Calu3 (cell line): Measurements from ENCODE around the gene OR8K3. TPM values are rescaled to one million over a fixed set of nuclear protein-coding genes. Genes with fewer than 3 reads are reported as not detected.

Experiments
- BruUV-seq: library from RNA; stranded (reverse); fragments of 400-500 nt; replicated peaks from 2 replicates; lab custom pipeline; 2021; lab: Mats Ljungman, UMichigan
- CTCF ChIA-PET: fragments of 300-600 bp; sonication (Branson Sonifier 250); formaldehyde crosslinking; loops from one replicate; lab custom pipeline; 2022; ENCODE audit warnings: antibody characterized with exemption; lab: Charles Lee
- DNase-seq: peaks from one replicate; pipeline ENCODE4 v3.0.0; 2022
- H3K27ac Mint-ChIP-seq: one replicate; pipeline ENCODE4 v1.8.0; 2022; ENCODE audit warnings: mixed read lengths; ENCODE audit not compliant: unreplicated experiment
- H3K27me3 Mint-ChIP-seq: one replicate; pipeline ENCODE4 v1.8.0; 2022; ENCODE audit warnings: mixed read lengths; ENCODE audit not compliant: unreplicated experiment
- H3K36me3 Mint-ChIP-seq: one replicate; pipeline ENCODE4 v1.8.0; 2022; ENCODE audit warnings: mild to moderate bottlenecking, moderate library complexity, mixed read lengths; ENCODE audit not compliant: insufficient read depth, unreplicated experiment
- H3K4me1 Mint-ChIP-seq: one replicate; pipeline ENCODE4 v1.8.0; 2022; ENCODE audit warnings: mild to moderate bottlenecking, low read depth, mixed read lengths; ENCODE audit not compliant: unreplicated experiment
- H3K4me3 Mint-ChIP-seq: one replicate; pipeline ENCODE4 v1.8.0; 2022; ENCODE audit warnings: mild to moderate bottlenecking, low read depth, moderate library complexity, mixed read lengths; ENCODE audit not compliant: unreplicated experiment
- H3K9me3 Mint-ChIP-seq: one replicate; pipeline ENCODE4 v1.8.0; 2022; ENCODE audit warnings: low read depth, mixed read lengths; ENCODE audit not compliant: unreplicated experiment
- intact Hi-C: fragments of 100-400 bp; cut with micrococcal nuclease; formaldehyde crosslinking; loops from one replicate; pipeline ENCODE4 v1.10.0; 2022; ENCODE audit not compliant: unreplicated experiment
- total RNA-seq: library from RNA; stranded (reverse); gene quantifications from 2 replicates; pipeline ENCODE4 v1.2.3, GENCODE V29; 2022
- TF ChIP-seq, protein P1 (sequence below): fragments of 200-600 bp; IDR thresholded peaks from one replicate; pipeline ENCODE4 v1.8.0; 2022; ENCODE audit warnings: antibody characterized with exemption; ENCODE audit not compliant: unreplicated experiment

The OR8K3 gene
- total RNA-seq, 1 experiment from 2014 or later = not detected

DNA sequence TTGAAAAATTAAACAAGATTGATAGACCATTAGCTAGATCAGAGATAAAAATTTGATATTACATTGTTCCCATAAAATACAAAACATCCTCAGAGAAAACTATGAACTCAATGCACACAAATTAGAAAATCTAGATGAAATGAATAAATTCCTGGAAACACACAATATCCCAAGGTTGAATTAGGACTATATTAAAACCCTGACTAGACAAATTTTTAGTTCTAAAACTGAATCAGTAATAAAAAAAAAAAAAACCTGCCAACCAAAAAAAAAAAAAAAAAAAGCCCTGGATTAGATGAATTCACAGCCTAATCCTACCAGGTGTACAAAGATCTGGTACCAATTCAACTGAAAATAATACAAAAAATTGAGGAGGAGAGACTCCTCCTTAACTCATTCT, 25.3 kb downstream of the OR8K3 start:
- H3K4me3 Mint-ChIP-seq = no peak overlapping the region
- intact Hi-C loops = no loop called here
- H3K27me3 Mint-ChIP-seq = no peaks in the 10 kb centered on the region
- no peak overlapping the region for H3K27ac Mint-ChIP-seq
- TF ChIP-seq, protein P1, sequence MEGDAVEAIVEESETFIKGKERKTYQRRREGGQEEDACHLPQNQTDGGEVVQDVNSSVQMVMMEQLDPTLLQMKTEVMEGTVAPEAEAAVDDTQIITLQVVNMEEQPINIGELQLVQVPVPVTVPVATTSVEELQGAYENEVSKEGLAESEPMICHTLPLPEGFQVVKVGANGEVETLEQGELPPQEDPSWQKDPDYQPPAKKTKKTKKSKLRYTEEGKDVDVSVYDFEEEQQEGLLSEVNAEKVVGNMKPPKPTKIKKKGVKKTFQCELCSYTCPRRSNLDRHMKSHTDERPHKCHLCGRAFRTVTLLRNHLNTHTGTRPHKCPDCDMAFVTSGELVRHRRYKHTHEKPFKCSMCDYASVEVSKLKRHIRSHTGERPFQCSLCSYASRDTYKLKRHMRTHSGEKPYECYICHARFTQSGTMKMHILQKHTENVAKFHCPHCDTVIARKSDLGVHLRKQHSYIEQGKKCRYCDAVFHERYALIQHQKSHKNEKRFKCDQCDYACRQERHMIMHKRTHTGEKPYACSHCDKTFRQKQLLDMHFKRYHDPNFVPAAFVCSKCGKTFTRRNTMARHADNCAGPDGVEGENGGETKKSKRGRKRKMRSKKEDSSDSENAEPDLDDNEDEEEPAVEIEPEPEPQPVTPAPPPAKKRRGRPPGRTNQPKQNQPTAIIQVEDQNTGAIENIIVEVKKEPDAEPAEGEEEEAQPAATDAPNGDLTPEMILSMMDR = no peak
- H3K9me3 Mint-ChIP-seq = peaks cover 4% of the 10 kb centered on the region
- DNase-seq = no peak
- H3K4me1 Mint-ChIP-seq = no peaks in the 10 kb centered on the region
- CTCF ChIA-PET = no interaction called here
- H3K36me3 Mint-ChIP-seq = no peaks in the 10 kb centered on the region
- BruUV-seq = no TSS peak

GRCh38 chr11:56345739-56346138, 30.8 kb downstream of the OR8K3 start, which contains the start of gene OR8K1:
OR8K1 (plus strand) TSS chr11:56346039; CDS start chr11:56346039, 0 bp downstream.
- no TSS peak for BruUV-seq
- intact Hi-C loops = no loop called here
- Mint-ChIP-seq H3K27me3 (no peaks in the 10 kb centered on the region), H3K9me3 (peaks cover 5% of the 10 kb centered on the region), H3K4me1 (no peaks in the 10 kb centered on the region), H3K4me3 (no peak within 1 kb of the TSS), H3K36me3 (no peaks in the 10 kb centered on the region), H3K27ac (no peak within 1 kb of the TSS)
- CTCF ChIA-PET = no interaction called here
- DNase-seq = no peak
- TF ChIP-seq, protein P1 = no peak

- TF ChIP-seq, protein P1 = no peak
- H3K4me3 Mint-ChIP-seq = no peak within 1 kb of the TSS
- no peaks in the 10 kb centered on the region for H3K36me3 Mint-ChIP-seq
- no peaks in the 10 kb centered on the region for H3K4me1 Mint-ChIP-seq
- no peak for DNase-seq
- H3K27ac Mint-ChIP-seq = no peak within 1 kb of the TSS
- BruUV-seq = no TSS peak
- H3K27me3 Mint-ChIP-seq = no peaks in the 10 kb centered on the region
- H3K9me3 Mint-ChIP-seq = peaks cover 5% of the 10 kb centered on the region
- intact Hi-C loops = no loop called here
- CTCF ChIA-PET = no interaction called here
Observed at GRCh38 chr11:56353991-56354390, 39.0 kb downstream of the OR8K3 start, which contains the start of gene OR8J1. OR8J1 (plus strand) TSS chr11:56354291; CDS start chr11:56360247, 5,956 bp downstream.

Other genes with a start within 250 kb of the OR8K3 start
- not detected in 2 replicates for gene OR8I2, start 221.8 kb upstream of the OR8K3 start, total RNA-seq
- gene OR8H2, start 211.5 kb upstream of the OR8K3 start, total RNA-seq = not detected in 2 replicates
- gene OR8H3, start 192.8 kb upstream of the OR8K3 start, total RNA-seq = not detected in 2 replicates
- gene OR8J3, start 174.9 kb upstream of the OR8K3 start, total RNA-seq = not detected in 2 replicates
- gene OR8K5, start 154.8 kb upstream of the OR8K3 start, total RNA-seq = not detected in 2 replicates
- gene OR5J2, start 138.5 kb upstream of the OR8K3 start, total RNA-seq = not detected in 2 replicates
- gene OR5T2, start 80.9 kb upstream of the OR8K3 start, total RNA-seq = not detected in 2 replicates
- not detected in 2 replicates for gene OR5T3, start 62.9 kb upstream of the OR8K3 start, total RNA-seq
- gene OR5T1, start 41.0 kb upstream of the OR8K3 start, total RNA-seq = not detected in 2 replicates
- not detected in 2 replicates for gene OR8H1, start 22.9 kb upstream of the OR8K3 start, total RNA-seq
- not detected in 2 replicates for gene OR8K1, start 30.9 kb downstream of the OR8K3 start, total RNA-seq
- gene OR8J1, start 39.1 kb downstream of the OR8K3 start, total RNA-seq = not detected in 2 replicates
- gene OR8U1, start 60.5 kb downstream of the OR8K3 start, total RNA-seq = not detected in 2 replicates
- gene OR5AL1, start 97.6 kb downstream of the OR8K3 start, total RNA-seq = not detected in 2 replicates
- not detected in 2 replicates for gene OR5M3, start 158.2 kb downstream of the OR8K3 start, total RNA-seq
- not detected in 2 replicates for gene OR5M8, start 176.2 kb downstream of the OR8K3 start, total RNA-seq
- not detected in 2 replicates for gene OR5M11, start 228.1 kb downstream of the OR8K3 start, total RNA-seq